ENCODE results near the gene GSTM3.
"Not testable (repeated sequence)": the region's sequence is repeated elsewhere in the genome, so short reads cannot be mapped to it uniquely, and the experiment has no call there.

Gene GSTM3

GRCh38 chr1:109775398-109775797, 34.6 kb upstream of the GSTM3 start:
- no peak for DNase-seq (ENCODE audit: low spot score)

GRCh38 chr1:109773900-109774485, 33.2 kb upstream of the GSTM3 start:
- no peak for DNase-seq (ENCODE audit: low spot score)

GRCh38 chr1:109773203-109773899, 32.5 kb upstream of the GSTM3 start:
- DNase-seq (ENCODE audit: low spot score): peak; percentile 78

- no peak for DNase-seq (ENCODE audit: low spot score)
These were observed 31.9 kb upstream of the GSTM3 start for GRCh38 chr1:109772658-109773202.

GRCh38 chr1:109771712-109772657, 31.1 kb upstream of the GSTM3 start:
- DNase-seq (ENCODE audit: low spot score): no peak

GRCh38 chr1:109770331-109771095, 29.7 kb upstream of the GSTM3 start:
- DNase-seq (ENCODE audit: low spot score): no peak

- DNase-seq (ENCODE audit: low spot score): no peak
These were observed 28.7 kb upstream of the GSTM3 start for GRCh38 chr1:109769330-109770078.

GRCh38 chr1:109768820-109769219, 28.0 kb upstream of the GSTM3 start:
- DNase-seq (ENCODE audit: low spot score): no peak

- DNase-seq (ENCODE audit: low spot score): no peak
These were observed 27.5 kb upstream of the GSTM3 start for GRCh38 chr1:109768335-109768650.

- no peak for DNase-seq (ENCODE audit: low spot score)
These were observed 26.9 kb upstream of the GSTM3 start for GRCh38 chr1:109767637-109768334.

GRCh38 chr1:109766991-109767636, 26.3 kb upstream of the GSTM3 start:
- DNase-seq (ENCODE audit: low spot score): not testable (repeated sequence)

- DNase-seq (ENCODE audit: low spot score): no peak
These were observed 25.2 kb upstream of the GSTM3 start for GRCh38 chr1:109765896-109766615.

- DNase-seq (ENCODE audit: low spot score): no peak
These were observed 24.6 kb upstream of the GSTM3 start for GRCh38 chr1:109765483-109765815.

GRCh38 chr1:109764561-109765482, 24.0 kb upstream of the GSTM3 start:
- no peak for DNase-seq (ENCODE audit: low spot score)

- DNase-seq (ENCODE audit: low spot score): peak; percentile 79
These were observed 23.0 kb upstream of the GSTM3 start, which contains the start of gene EPS8L3 for GRCh38 chr1:109763646-109764415. EPS8L3 (minus strand) TSS chr1:109763923; CDS start chr1:109761749, 2,174 bp downstream.

- DNase-seq (ENCODE audit: low spot score): no peak
These were observed 22.2 kb upstream of the GSTM3 start for GRCh38 chr1:109762821-109763645.
